Activated T-cell treated with anti-CD3 and anti-CD28 coated beads for 4 hours (primary cell): Measurements from ENCODE around the gene PACRG.

Experiments used
- DNase-seq: peaks from one replicate; pipeline ENCODE4 v3.0.0-alpha.2; 2020

Gene PACRG

GRCh38 chr6:163023700-163024099 is 295.9 kb downstream of the PACRG start:
- no peak for DNase-seq

DNA sequence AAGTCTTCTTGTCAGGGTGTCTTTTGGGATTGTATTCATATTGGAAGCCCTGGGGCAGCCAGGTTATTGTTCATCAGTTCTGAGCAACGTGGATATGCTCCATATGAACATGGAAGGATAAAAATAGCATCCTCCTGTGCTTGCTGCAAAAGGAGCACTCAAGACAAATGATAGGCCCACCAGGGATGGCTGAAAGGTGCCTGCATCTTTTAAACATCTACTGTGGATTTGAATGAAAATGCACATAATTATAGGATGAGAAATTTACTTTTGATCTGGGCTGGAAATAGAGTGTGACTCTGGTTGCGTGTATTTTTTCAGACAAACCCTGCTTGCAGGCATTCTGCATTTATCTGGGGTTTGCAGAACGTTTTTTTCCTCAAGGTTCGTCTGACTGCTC is 299.1 kb downstream of the PACRG start:
- DNase-seq, result no peak

DNA sequence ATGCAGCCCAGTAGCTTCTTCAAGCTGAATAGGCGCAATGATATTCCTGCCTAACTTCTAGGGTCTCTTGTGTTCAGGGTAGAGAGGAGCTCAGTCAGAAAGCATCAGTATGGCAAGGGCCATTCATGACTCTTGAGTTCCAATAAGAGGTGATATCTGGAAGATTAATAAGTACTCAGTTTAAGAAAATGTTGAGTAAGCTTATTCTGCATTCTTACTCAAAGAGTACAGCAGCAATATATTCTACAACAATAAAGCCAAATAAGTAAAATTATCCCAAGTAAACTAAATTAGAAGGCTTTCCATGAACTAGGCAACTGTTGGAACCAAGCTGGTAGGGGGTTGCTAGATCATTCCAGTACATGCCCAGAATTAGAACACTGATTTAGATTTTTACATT is 303.2 kb downstream of the PACRG start:
- DNase-seq, result no peak

- DNase-seq, result no peak
Observed at GRCh38 chr6:163031931-163032330, 304.2 kb downstream of the PACRG start.

DNA sequence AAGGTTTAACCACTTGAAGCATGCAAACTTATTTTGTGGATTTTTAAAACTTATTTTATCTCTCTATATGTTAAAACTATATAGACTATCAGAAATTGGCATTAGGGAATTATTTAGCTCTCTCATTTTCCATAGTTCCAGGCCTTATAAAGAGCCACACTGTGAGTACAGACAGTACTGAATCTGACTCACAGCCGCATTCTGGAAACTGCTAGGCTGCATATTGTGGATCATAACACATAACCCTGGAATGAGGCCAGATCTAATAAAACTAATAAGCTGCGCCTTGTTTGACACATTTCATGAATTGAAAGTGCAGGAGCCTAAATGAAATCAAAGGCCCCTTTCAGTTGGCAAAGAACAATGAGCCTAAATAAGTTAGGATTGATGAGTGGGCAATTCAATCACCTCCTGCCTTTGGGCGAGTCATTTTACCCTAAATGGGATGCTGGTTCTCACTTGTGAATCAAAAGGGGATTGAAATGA is 308.4 kb downstream of the PACRG start:
- no peak for DNase-seq

DNA sequence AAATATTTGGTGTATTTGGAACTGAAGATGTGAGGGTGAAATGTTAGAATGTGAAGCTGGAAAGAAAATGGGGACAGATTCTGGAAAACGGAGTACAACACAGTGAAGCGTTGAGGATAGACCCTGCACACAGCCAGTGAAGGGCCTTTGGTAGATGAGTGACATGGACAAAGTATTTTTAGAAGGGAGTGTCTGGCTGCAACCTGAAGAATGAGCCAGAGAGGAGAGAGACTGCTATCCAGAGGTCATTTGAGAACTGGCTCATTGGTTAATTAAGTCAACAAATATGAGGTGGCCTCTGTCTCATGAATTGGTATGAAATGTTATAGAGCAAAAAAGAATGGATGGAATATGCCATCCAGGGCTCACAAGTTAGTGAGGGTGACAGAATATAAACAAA is 310.5 kb downstream of the PACRG start:
- no peak for DNase-seq

DNA sequence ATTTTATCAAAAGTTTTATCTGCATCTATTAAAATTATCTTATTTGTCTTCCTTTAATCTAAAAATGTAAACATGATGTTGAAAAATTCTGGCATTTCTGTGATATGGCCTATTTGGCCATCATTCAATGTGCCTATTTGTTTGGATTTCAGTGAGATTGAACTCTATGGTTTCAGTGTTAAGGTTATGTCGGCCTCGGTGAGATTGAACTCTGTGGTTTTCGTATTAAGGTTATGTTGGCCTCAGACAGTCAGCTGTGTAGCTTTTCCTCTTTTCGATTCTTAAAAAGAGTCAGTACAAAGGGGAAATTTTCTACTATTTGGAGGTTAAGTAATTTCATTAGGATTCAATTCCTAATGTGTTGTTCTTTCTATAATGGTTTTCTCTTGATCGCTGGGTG is 320.6 kb downstream of the PACRG start:
- DNase-seq, result no peak

- DNase-seq, result no peak
Observed at GRCh38 chr6:163053667-163054344, 326.0 kb downstream of the PACRG start.

GRCh38 chr6:163054641-163055040 is 326.9 kb downstream of the PACRG start:
- DNase-seq, result no peak

GRCh38 chr6:163057260-163057659 is 329.5 kb downstream of the PACRG start:
- no peak for DNase-seq

DNA sequence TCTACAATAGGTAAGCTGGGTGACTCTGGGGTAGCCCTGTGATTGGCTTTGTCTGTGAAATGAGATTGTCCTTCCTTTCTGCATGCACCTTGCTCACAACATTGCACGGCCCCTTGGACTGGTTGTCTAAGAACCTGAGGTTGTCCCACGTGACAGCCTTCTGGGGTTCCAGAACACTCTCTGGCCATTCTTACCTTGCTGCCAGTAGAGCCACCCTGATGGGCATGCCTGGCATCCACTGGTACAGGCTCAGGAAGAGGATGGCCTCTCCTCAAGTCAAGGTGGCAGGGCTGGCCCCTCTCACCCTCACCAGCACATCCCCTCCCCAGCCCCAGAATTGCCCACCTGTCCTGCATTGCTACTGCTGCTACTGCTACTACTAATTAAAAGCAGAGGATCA is 335.0 kb downstream of the PACRG start:
- no peak for DNase-seq

- no peak for DNase-seq
Observed at GRCh38 chr6:163063561-163063960, 335.8 kb downstream of the PACRG start.

- DNase-seq, result no peak
Observed at GRCh38 chr6:163064397-163064796, 336.6 kb downstream of the PACRG start.

DNA sequence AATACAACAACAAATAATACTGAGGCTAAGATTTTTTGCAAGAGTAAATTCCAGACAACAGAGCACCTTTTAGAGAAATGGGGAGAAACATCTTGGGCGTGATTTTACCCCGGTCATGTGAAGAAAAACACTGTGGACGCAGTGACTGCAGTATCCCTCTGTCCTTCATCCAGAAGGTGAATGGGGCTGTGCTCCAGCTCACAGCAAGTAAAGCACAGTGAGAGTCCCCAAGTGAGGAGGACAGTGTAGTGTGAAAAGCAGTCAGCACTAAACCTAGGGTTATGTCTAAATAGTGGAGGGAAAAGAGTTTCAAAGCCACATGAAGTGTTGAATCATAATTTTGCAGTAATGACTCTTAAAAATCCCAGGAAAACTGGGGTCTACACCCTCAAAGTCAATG is 338.4 kb downstream of the PACRG start:
- no peak for DNase-seq

DNA sequence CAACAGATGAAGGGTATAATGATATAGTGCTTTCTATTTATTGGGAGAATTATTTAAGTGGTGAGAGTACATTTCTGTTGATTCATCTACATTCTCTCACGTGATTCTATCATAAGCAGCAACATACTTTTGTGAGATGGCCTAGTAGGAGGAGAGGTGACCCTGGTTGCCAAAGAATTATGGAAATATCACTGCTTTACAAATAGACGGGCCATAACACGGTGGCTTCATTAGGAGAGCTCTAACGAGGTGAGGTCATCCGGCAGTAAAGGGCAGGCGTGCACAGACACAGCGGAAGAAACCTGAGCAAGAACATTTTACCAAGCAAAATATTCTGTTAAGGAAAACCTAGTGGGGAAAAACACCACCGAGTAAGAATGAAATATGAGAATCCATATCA is 349.4 kb downstream of the PACRG start:
- DNase-seq, result no peak

DNA sequence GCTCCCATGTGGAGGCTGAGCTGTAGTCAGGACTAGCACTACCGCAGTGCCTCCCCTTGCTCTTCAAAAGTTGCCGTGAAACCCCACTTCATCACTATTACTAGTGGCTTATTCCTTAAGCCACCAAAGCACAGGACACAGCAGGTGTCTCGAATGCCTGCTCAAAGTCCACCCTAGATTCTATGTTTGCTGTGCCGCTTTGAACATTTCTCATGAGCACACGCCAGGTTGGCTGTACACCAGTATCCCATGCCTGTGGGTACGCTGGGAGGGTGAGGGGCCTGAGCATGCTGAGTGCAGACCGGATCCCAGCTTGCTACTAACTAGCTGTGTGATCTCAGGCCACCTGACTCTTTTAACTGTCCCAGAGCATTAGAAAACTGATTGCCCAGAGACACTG is 350.9 kb downstream of the PACRG start:
- DNase-seq, result no peak

- no peak for DNase-seq
Observed at GRCh38 chr6:163080228-163080627, 352.5 kb downstream of the PACRG start.

GRCh38 chr6:163083141-163083540 is 355.4 kb downstream of the PACRG start:
- DNase-seq, result no peak

DNA sequence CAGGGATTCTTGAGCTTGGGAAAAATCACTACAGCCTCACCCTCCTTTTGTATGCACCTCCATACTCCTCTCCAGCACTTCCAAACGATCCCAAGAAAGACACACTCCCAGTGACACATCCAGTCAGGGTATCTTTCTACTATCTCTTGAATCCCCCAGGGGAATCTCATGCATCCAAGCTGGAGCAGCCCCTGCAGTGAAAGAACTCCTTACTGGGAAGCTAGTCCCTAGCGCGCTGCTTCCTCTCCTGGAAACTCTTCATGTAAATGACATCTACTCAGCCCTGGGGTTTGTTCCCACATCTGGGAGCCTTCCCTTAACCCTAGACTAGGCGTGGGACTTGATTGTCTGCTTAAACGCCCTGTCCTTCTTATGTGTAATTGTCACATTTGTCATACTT is 357.7 kb downstream of the PACRG start:
- DNase-seq, result no peak

DNA sequence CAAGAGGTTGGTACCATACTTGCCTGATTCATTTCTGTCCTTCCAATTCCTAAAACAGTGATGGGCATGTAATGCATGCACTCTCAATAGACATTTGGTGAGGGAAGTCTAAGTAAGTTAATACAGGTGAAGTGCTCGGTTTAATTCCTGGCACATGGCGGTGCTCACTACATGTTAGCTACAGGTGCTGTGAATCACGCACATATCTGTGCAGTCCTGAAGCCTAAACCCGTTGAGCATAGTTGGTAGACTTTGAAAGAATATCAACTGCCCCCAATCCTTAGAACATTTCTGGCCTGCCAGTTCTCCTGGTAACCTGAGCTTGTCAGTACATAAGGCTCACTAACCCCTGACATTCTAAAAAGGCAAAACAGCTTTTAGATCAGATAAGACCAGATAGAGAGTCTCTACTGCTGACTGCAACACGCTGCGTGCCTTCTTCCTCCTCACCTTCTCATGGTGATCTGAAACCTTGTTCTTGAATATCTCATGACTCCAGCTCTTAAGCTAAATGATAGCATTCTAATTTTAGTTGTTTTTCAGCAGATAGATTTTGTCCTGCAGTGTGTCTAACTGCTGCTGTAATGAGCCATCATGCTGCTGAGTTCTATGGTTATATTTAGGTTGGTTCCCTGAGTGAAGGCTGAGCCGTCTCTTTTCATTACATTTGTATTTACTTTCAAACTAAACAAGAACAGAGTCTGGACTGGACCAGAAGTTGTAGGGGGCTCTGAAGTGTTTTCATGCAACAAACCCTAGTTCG is 358.3 kb downstream of the PACRG start:
- DNase-seq, result no peak

DNA sequence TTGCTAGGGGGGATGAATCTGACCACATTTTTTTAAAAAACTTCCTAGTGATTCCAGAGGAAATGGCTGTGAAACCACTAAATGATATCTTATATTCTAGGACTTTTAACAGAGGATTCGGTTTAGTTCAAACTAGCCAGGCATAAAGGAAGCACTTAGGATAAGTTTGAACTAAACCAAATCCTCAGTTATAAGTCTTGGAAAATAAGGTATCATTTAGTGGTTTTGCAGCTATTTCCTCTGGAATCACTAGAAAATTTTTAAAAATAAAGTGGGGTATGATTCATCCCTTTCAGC is 358.8 kb downstream of the PACRG start:
- no peak for DNase-seq

DNA sequence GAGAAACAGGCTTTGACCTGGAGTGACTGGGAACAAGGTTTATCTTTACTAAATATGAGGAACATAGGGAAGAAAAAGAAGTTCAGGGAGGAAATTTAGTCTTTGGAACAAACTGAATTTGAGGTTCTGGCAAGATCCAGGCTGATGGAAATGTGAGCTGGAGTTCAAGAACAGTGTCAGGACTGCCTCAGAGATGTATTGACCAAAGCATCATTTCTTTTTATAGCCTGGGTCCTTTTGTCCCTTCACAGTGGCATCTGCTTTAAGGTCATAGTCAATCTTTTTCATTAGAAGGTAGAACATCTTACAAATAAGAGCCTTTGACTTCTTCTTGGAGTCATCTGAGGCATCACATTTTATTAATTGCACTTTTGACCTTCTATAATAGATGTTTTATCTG is 360.2 kb downstream of the PACRG start:
- no peak for DNase-seq

- no peak for DNase-seq
Observed at GRCh38 chr6:163092876-163093275, 365.1 kb downstream of the PACRG start.

DNA sequence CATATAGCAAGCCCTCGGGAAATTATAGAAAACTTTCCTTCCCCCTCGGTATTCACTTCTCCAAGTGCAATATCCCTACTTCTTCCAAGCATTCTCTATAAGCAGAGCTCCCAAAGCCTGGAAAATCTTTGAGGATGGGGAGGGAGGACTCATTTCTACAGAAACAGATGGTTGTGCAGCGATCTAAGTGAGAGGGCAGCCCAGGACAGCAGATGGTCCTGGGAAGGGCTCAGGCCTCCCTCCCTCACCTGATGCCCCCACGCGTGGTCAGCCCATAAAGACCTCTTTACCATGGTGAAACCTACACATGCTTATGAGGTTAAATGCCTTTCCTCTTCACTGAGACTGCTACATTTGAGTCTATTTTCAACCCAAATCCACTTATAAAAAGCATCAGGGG is 367.1 kb downstream of the PACRG start:
- no peak for DNase-seq

DNA sequence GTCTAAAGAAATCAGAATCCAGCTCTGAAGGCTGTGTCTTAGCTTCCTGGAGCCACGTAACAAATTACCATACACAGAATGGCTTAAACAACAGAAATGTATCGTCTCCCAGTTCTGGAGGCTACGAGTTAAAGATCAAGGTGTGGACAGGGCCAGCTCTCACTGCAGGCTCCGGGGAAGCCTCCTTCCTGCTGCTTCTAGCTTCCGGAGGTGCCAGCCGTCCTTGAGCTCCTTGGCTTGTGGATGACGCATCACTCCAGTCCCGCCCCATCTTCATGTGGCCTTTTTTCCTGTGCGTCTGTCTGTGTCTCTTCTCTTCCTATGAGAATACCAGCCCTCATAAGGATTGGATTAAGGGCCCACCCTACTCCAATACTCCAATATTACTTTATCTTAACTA is 367.6 kb downstream of the PACRG start:
- DNase-seq, result no peak
